ENCODE data around the gene NOS2.
"Not testable (repeated sequence)": the region's sequence is repeated elsewhere in the genome, so short reads cannot be mapped to it uniquely, and the experiment has no call there.

NOS2 gene

GRCh38 chr17:27743281-27743885 lies 56.9 kb downstream of the NOS2 start:
- no peak overlapping the region for H3K27ac ChIP-seq (ENCODE audit: low read length)
- H3K4me1 ChIP-seq (ENCODE audit: control insufficient read depth, insufficient read depth, low read length) = peaks cover 3% of the 10 kb centered on the region
- H3K4me3 ChIP-seq (ENCODE audit: low read length in 2 of 2) = no peak overlapping the region
- H3K9me3 ChIP-seq (ENCODE audit: control insufficient read depth in 2 of 2, low read length in 2 of 2) = no peaks in the 10 kb centered on the region
- H3K27me3 ChIP-seq (ENCODE audit: control insufficient read depth in 1 of 2, insufficient read depth in 2 of 2, low read length in 2 of 2) = no peaks in the 10 kb centered on the region
- no peak overlapping the region for H3K9ac ChIP-seq (ENCODE audit: low read length in 2 of 2)
- H3K36me3 ChIP-seq (ENCODE audit: control insufficient read depth in 2 of 2, insufficient read depth in 2 of 2, low read length in 2 of 2) = no peaks in the 10 kb centered on the region

GRCh38 chr17:27741971-27742575 lies 58.3 kb downstream of the NOS2 start:
- no peak overlapping the region for H3K9ac ChIP-seq (ENCODE audit: low read length in 2 of 2)
- peaks cover 3% of the 10 kb centered on the region for H3K4me1 ChIP-seq (ENCODE audit: control insufficient read depth, insufficient read depth, low read length)
- no peaks in the 10 kb centered on the region for H3K9me3 ChIP-seq (ENCODE audit: control insufficient read depth in 2 of 2, low read length in 2 of 2)
- H3K27me3 ChIP-seq (ENCODE audit: control insufficient read depth in 1 of 2, insufficient read depth in 2 of 2, low read length in 2 of 2) = no peaks in the 10 kb centered on the region
- no peaks in the 10 kb centered on the region for H3K36me3 ChIP-seq (ENCODE audit: control insufficient read depth in 2 of 2, insufficient read depth in 2 of 2, low read length in 2 of 2)
- no peak overlapping the region for H3K4me3 ChIP-seq (ENCODE audit: low read length in 2 of 2)
- no peak overlapping the region for H3K27ac ChIP-seq (ENCODE audit: low read length)

DNA sequence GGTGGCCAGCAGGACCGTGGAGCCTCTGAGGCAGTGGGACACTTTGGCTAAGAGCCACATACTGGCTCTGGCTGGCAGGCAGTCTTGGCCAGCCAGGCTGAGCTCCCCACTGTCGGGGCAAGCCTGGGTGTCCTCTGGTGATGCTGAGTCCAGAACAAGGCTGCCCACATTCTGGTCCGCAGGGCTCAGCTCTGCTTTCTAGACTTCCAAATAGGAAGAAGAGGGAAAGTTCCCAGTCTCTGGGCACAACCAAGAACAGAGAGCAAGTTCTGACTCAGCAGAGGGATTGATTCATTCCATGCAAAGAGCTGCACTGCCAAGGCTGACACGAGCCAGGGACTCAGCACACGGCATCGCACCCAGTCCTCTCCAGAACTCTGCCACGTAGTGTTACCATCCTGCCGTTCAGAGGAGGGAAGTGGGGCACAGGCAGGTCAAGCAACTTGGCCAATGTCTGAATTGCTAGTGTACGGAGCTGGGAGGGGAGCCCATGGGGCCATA lies 58.9 kb downstream of the NOS2 start:
- Histone ChIP-seq H3K36me3 (ENCODE audit: control insufficient read depth in 2 of 2, insufficient read depth in 2 of 2, low read length in 2 of 2) (no peaks in the 10 kb centered on the region), H3K4me1 (ENCODE audit: control insufficient read depth, insufficient read depth, low read length) (peaks cover 3% of the 10 kb centered on the region), H3K9ac (ENCODE audit: low read length in 2 of 2) (no peak overlapping the region), H3K9me3 (ENCODE audit: control insufficient read depth in 2 of 2, low read length in 2 of 2) (no peaks in the 10 kb centered on the region), H3K27me3 (ENCODE audit: control insufficient read depth in 1 of 2, insufficient read depth in 2 of 2, low read length in 2 of 2) (no peaks in the 10 kb centered on the region), H3K4me3 (ENCODE audit: low read length in 2 of 2) (no peak overlapping the region), H3K27ac (ENCODE audit: low read length) (no peak overlapping the region)

DNA sequence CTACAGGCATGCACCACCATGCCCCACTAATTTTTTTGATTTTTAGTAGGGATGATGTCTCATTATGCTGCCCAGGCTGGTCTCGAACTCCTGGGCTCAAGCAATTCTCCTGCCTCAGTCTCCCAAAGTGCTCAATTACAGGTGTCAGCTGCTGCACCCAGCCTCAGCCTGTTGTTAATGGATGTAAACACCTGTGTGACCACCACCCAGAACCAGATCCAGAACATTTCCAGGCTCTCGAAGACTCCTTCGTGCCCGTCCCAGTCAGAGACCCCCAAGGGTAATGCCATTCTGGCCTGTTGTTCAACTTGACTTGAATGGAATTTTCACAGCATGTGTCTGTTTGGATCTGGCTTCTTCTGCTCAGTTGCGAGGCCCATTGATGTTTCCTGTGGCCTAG lies 59.8 kb downstream of the NOS2 start:
- not testable (repeated sequence) for H3K27me3 ChIP-seq (ENCODE audit: control insufficient read depth in 1 of 2, insufficient read depth in 2 of 2, low read length in 2 of 2); H3K27ac ChIP-seq (ENCODE audit: low read length); H3K9ac ChIP-seq (ENCODE audit: low read length in 2 of 2); H3K36me3 ChIP-seq (ENCODE audit: control insufficient read depth in 2 of 2, insufficient read depth in 2 of 2, low read length in 2 of 2); H3K4me1 ChIP-seq (ENCODE audit: control insufficient read depth, insufficient read depth, low read length); H3K4me3 ChIP-seq (ENCODE audit: low read length in 2 of 2); H3K9me3 ChIP-seq (ENCODE audit: control insufficient read depth in 2 of 2, low read length in 2 of 2)

GRCh38 chr17:27733773-27734172 lies 66.6 kb downstream of the NOS2 start:
- Histone ChIP-seq H3K9ac (ENCODE audit: low read length in 2 of 2) (no peak overlapping the region), H3K27me3 (ENCODE audit: control insufficient read depth in 1 of 2, insufficient read depth in 2 of 2, low read length in 2 of 2) (no peaks in the 10 kb centered on the region), H3K9me3 (ENCODE audit: control insufficient read depth in 2 of 2, low read length in 2 of 2) (no peaks in the 10 kb centered on the region), H3K4me3 (ENCODE audit: low read length in 2 of 2) (no peak overlapping the region), H3K4me1 (ENCODE audit: control insufficient read depth, insufficient read depth, low read length) (no peaks in the 10 kb centered on the region), H3K36me3 (ENCODE audit: control insufficient read depth in 2 of 2, insufficient read depth in 2 of 2, low read length in 2 of 2) (no peaks in the 10 kb centered on the region), H3K27ac (ENCODE audit: low read length) (no peak overlapping the region)

DNA sequence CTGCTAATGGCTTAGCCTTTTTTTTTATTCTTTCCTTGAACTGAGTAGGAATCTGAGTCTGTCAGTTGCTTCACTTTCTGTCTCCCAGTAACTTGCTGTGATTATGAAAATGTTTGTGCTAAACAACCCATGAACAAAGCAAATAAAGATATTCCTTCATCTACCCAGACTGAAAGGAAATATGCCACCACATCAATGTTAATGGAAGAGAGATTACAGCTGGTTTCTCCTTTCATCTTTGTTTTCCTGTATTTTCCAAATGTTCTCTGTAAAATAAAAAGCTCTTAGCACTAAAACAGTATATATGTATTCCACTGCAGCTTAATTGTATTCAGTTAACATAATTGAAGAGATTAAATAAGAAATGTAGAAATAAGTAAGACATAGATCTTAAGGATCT lies 67.6 kb downstream of the NOS2 start:
- H3K27me3 ChIP-seq (ENCODE audit: control insufficient read depth in 1 of 2, insufficient read depth in 2 of 2, low read length in 2 of 2); H3K9ac ChIP-seq (ENCODE audit: low read length in 2 of 2); H3K4me3 ChIP-seq (ENCODE audit: low read length in 2 of 2); H3K4me1 ChIP-seq (ENCODE audit: control insufficient read depth, insufficient read depth, low read length); H3K27ac ChIP-seq (ENCODE audit: low read length); H3K9me3 ChIP-seq (ENCODE audit: control insufficient read depth in 2 of 2, low read length in 2 of 2); H3K36me3 ChIP-seq (ENCODE audit: control insufficient read depth in 2 of 2, insufficient read depth in 2 of 2, low read length in 2 of 2): not testable (repeated sequence)

- H3K4me3 ChIP-seq (ENCODE audit: low read length in 2 of 2); H3K27ac ChIP-seq (ENCODE audit: low read length); H3K9me3 ChIP-seq (ENCODE audit: control insufficient read depth in 2 of 2, low read length in 2 of 2); H3K36me3 ChIP-seq (ENCODE audit: control insufficient read depth in 2 of 2, insufficient read depth in 2 of 2, low read length in 2 of 2); H3K27me3 ChIP-seq (ENCODE audit: control insufficient read depth in 1 of 2, insufficient read depth in 2 of 2, low read length in 2 of 2); H3K4me1 ChIP-seq (ENCODE audit: control insufficient read depth, insufficient read depth, low read length); H3K9ac ChIP-seq (ENCODE audit: low read length in 2 of 2): not testable (repeated sequence)
Observed at GRCh38 chr17:27725982-27726381, 74.3 kb downstream of the NOS2 start.

GRCh38 chr17:27721797-27722196 lies 78.5 kb downstream of the NOS2 start:
- no peak overlapping the region for H3K9ac ChIP-seq (ENCODE audit: low read length in 2 of 2)
- H3K4me1 ChIP-seq (ENCODE audit: control insufficient read depth, insufficient read depth, low read length) = no peaks in the 10 kb centered on the region
- no peak overlapping the region for H3K27ac ChIP-seq (ENCODE audit: low read length)
- no peaks in the 10 kb centered on the region for H3K36me3 ChIP-seq (ENCODE audit: control insufficient read depth in 2 of 2, insufficient read depth in 2 of 2, low read length in 2 of 2)
- H3K4me3 ChIP-seq (ENCODE audit: low read length in 2 of 2) = no peak overlapping the region
- H3K27me3 ChIP-seq (ENCODE audit: control insufficient read depth in 1 of 2, insufficient read depth in 2 of 2, low read length in 2 of 2) = no peaks in the 10 kb centered on the region
- no peaks in the 10 kb centered on the region for H3K9me3 ChIP-seq (ENCODE audit: control insufficient read depth in 2 of 2, low read length in 2 of 2)
